Kidney (tissue), 14 donors: ENCODE data around the gene ZBTB17. TPM values are rescaled to one million over a fixed set of nuclear protein-coding genes. Genes with fewer than 3 reads are reported as not detected.

Experiments used
- DNase-seq, 5 donors: peaks; one replicate each; pipeline ENCODE4 v3.0.0-alpha.2; 2013 to 2020
- FAIRE-seq: peaks from 2 replicates; lab custom pipeline; 2012; peaks lifted over from hg19 to GRCh38; lab: Jason Lieb, UNC
- H3K27ac ChIP-seq, 2 donors: one replicate each; pipeline ENCODE4 v1.7.0; 2013; ENCODE audit warnings: low read depth in 2 of 2, low read length in 2 of 2, inconsistent platforms in 1 of 2
- H3K27me3 ChIP-seq: one replicate; pipeline ENCODE4 v1.7.1; 2013; ENCODE audit warnings: low read length, inconsistent platforms; ENCODE audit not compliant: control insufficient read depth, insufficient read depth
- H3K36me3 ChIP-seq, 3 donors: one replicate each; pipeline versions ENCODE4 v1.7.0 to v1.7.1; 2013; ENCODE audit warnings: low read length in 3 of 3, control low read depth in 1 of 3, inconsistent platforms in 1 of 3; ENCODE audit not compliant: insufficient read depth in 3 of 3, control insufficient read depth in 2 of 3
- H3K4me1 ChIP-seq, 3 donors: one replicate each; pipeline versions ENCODE4 v1.7.0 to v1.7.1; 2013; ENCODE audit warnings: low read length in 3 of 3, inconsistent platforms in 1 of 3, low read depth in 1 of 3; ENCODE audit not compliant: control insufficient read depth in 2 of 3, insufficient read depth in 2 of 3
- H3K4me3 ChIP-seq, 3 donors: one replicate each; pipeline versions ENCODE4 v1.7.0 to v1.8.1; 2013; ENCODE audit warnings: low read length in 3 of 3, control low read depth in 1 of 3, inconsistent platforms in 1 of 3
- H3K9ac ChIP-seq, 3 donors: one replicate each; pipeline versions ENCODE4 v1.7.0 to v1.7.1; 2013; ENCODE audit warnings: low read length in 3 of 3, control low read depth in 1 of 3, inconsistent platforms in 1 of 3
- H3K9me3 ChIP-seq, 3 donors: one replicate each; pipeline versions ENCODE4 v1.7.0 to v1.7.1; 2013; ENCODE audit warnings: low read length in 3 of 3, control low read depth in 1 of 3, inconsistent platforms in 1 of 3; ENCODE audit not compliant: control insufficient read depth in 2 of 3, insufficient read depth in 1 of 3
- CTCF ChIP-seq: IDR thresholded peaks from 3 replicates; pipeline ENCODE4 v1.5.1; 2012; ENCODE audit warnings: mild to moderate bottlenecking, moderate library complexity, borderline replicate concordance; ENCODE audit not compliant: insufficient read depth; ENCODE audit errors: extremely low read depth
- intact Hi-C: fragments of 100-400 bp; cut with DNase I; formaldehyde crosslinking; loops from one replicate; pipeline ENCODE4 v1.11.1; 2022
- polyA plus RNA-seq: library from polyadenylated mRNA; stranded (reverse); fragments of 350-450 nt; fragmentation: Illumina TruSeq; extraction: RNeasy Lipid Tissue Mini Kit (QIAGEN cat#74804); gene quantifications from one replicate; pipeline ENCODE4 v1.2.3, GENCODE V29; 2014; ENCODE audit warnings: low read depth, low replicate concordance; ENCODE audit not compliant: insufficient read depth
- total RNA-seq: library from RNA; stranded (reverse); fragmentation: NEBNext Ultra II Directional; extraction: Animal tissue kit (Norgen Biotek cat#: 25700); gene quantifications from one replicate; pipeline ENCODE4 v1.2.1, GENCODE V29; 2021
- donor health status: control.
- donor health status: control.
- donor health status: control.
- donor health status: control.
- donor health status: control.
- donor health status: DM: yes; HTN: yes; CAD: no.
- donor health status: Normal renal cell carcinoma (clear cell type).

The ZBTB17 gene
- total and polyA plus RNA-seq, 2 donors from 2014 or later = 33.1 to 41.5 TPM

GRCh38 chr1:15959424-15959823 is 16.5 kb downstream of the ZBTB17 start:
- no peak overlapping the region for H3K27ac ChIP-seq

GRCh38 chr1:15958793-15959192 is 17.1 kb downstream of the ZBTB17 start:
- intact Hi-C loops = no loop called here
- Histone ChIP-seq H3K27me3 (no peaks in the 10 kb centered on the region), H3K4me3 (no peak overlapping the region), H3K9ac (no peak overlapping the region), H3K27ac (no peak overlapping the region), H3K36me3 (no peaks in the 10 kb centered on the region), H3K4me1 (peaks cover 0 to 13% (median 6%) of the 10 kb centered on the region in 3 donors), H3K9me3 (no peaks in the 10 kb centered on the region)
- TF ChIP-seq CTCF = no peak
- FAIRE-seq = no peak
- no peak for DNase-seq

More at GRCh38 chr1:15959424-15959823, 16.5 kb downstream of the ZBTB17 start:
- H3K4me1 ChIP-seq = peaks cover 0 to 9% (median 0%) of the 10 kb centered on the region in 3 donors
- H3K9ac ChIP-seq = no peak overlapping the region
- TF ChIP-seq CTCF = no peak
- FAIRE-seq (no peak), DNase-seq (no peak)
- intact Hi-C loops = no loop called here
- H3K36me3 ChIP-seq = no peaks in the 10 kb centered on the region
- no peaks in the 10 kb centered on the region for H3K27me3 ChIP-seq
- H3K4me3 ChIP-seq = no peak overlapping the region
- H3K9me3 ChIP-seq = no peaks in the 10 kb centered on the region

- Histone ChIP-seq H3K9ac (no peak overlapping the region), H3K27me3 (no peaks in the 10 kb centered on the region), H3K4me1 (peaks cover 0 to 17% (median 9%) of the 10 kb centered on the region in 3 donors), H3K27ac (no peak overlapping the region), H3K9me3 (no peaks in the 10 kb centered on the region), H3K4me3 (no peak overlapping the region), H3K36me3 (no peaks in the 10 kb centered on the region)
- intact Hi-C loops = no loop called here
- TF ChIP-seq CTCF = no peak
- FAIRE-seq (no peak), DNase-seq (no peak)
Observed at GRCh38 chr1:15958111-15958510, 17.8 kb downstream of the ZBTB17 start.
